ENCODE results near the gene NCAM2.

The NCAM2 gene

GRCh38 chr21:21204366-21204996 lies 206.3 kb downstream of the NCAM2 start:
- TF ChIP-seq CTCF (IDR thresholded peaks at IDR 0.05) = no peak

- TF ChIP-seq CTCF (IDR thresholded peaks at IDR 0.05) = no peak
Measured at GRCh38 chr21:21205604-21206003, 207.4 kb downstream of the NCAM2 start.

- no peak for TF ChIP-seq CTCF (IDR thresholded peaks at IDR 0.05)
Measured at GRCh38 chr21:21210552-21210951, 212.3 kb downstream of the NCAM2 start.

- TF ChIP-seq CTCF (IDR thresholded peaks at IDR 0.05) = no peak
Measured at GRCh38 chr21:21213297-21213696, 215.1 kb downstream of the NCAM2 start.

- no peak for TF ChIP-seq CTCF (IDR thresholded peaks at IDR 0.05)
Measured at GRCh38 chr21:21216047-21216446, 217.8 kb downstream of the NCAM2 start.

GRCh38 chr21:21226472-21226871 lies 228.3 kb downstream of the NCAM2 start:
- TF ChIP-seq CTCF (IDR thresholded peaks at IDR 0.05) = no peak

GRCh38 chr21:21230672-21231071 lies 232.5 kb downstream of the NCAM2 start:
- TF ChIP-seq CTCF (IDR thresholded peaks at IDR 0.05) = no peak

GRCh38 chr21:21231913-21232312 lies 233.7 kb downstream of the NCAM2 start:
- TF ChIP-seq CTCF (IDR thresholded peaks at IDR 0.05) = no peak

All from LNCAP (cell line).